Urothelium cell line (cell line): ENCODE data around the gene ALK.

Experiments
- DNase-seq: peaks from one replicate; pipeline ENCODE4 v3.0.0; 2011; ENCODE audit warnings: low spot score, mixed read lengths
- FAIRE-seq: peaks from 2 replicates; lab custom pipeline; 2011; peaks lifted over from hg19 to GRCh38; lab: Jason Lieb, UNC

ALK gene

GRCh38 chr2:29517413-29517812 is 404.0 kb downstream of the ALK start:
- FAIRE-seq (no peak), DNase-seq (no peak)

GRCh38 chr2:29516767-29517166 is 404.6 kb downstream of the ALK start:
- no peak for DNase-seq
- FAIRE-seq, result peak; percentile 89

GRCh38 chr2:29509878-29510277 is 411.5 kb downstream of the ALK start:
- DNase-seq (no peak), FAIRE-seq (no peak)

- no peak for FAIRE-seq
- DNase-seq, result no peak
Measured at GRCh38 chr2:29509397-29509796, 412.0 kb downstream of the ALK start.

GRCh38 chr2:29504746-29505145 is 416.6 kb downstream of the ALK start:
- DNase-seq, result no peak
- peak; percentile 68 for FAIRE-seq

- DNase-seq, result no peak
- peak; percentile 59 for FAIRE-seq
Measured at GRCh38 chr2:29502460-29502911, 418.9 kb downstream of the ALK start.

GRCh38 chr2:29497375-29497774 is 424.0 kb downstream of the ALK start:
- DNase-seq (no peak), FAIRE-seq (no peak)

GRCh38 chr2:29496198-29496597 is 425.2 kb downstream of the ALK start:
- FAIRE-seq (no peak), DNase-seq (no peak)

- FAIRE-seq, result no peak
- no peak for DNase-seq
Measured at GRCh38 chr2:29495536-29496060, 425.8 kb downstream of the ALK start.

GRCh38 chr2:29495068-29495467 is 426.3 kb downstream of the ALK start:
- FAIRE-seq (no peak), DNase-seq (no peak)

- no peak for DNase-seq
- FAIRE-seq, result no peak
Measured at GRCh38 chr2:29492701-29493100, 428.7 kb downstream of the ALK start.

GRCh38 chr2:29490045-29490444 is 431.3 kb downstream of the ALK start:
- FAIRE-seq, result no peak
- no peak for DNase-seq

- DNase-seq (no peak), FAIRE-seq (no peak)
Measured at GRCh38 chr2:29489568-29489967, 431.8 kb downstream of the ALK start.

- no peak for DNase-seq
- peak; percentile 30 for FAIRE-seq
Measured at GRCh38 chr2:29487967-29488555, 433.3 kb downstream of the ALK start.

- DNase-seq, result no peak
- FAIRE-seq, result no peak
Measured at GRCh38 chr2:29485631-29486030, 435.8 kb downstream of the ALK start.

GRCh38 chr2:29485117-29485516 is 436.3 kb downstream of the ALK start:
- FAIRE-seq (no peak), DNase-seq (no peak)

GRCh38 chr2:29482867-29483266 is 438.5 kb downstream of the ALK start:
- FAIRE-seq, result no peak
- no peak for DNase-seq

- DNase-seq (no peak), FAIRE-seq (no peak)
Measured at GRCh38 chr2:29482348-29482747, 439.0 kb downstream of the ALK start.

GRCh38 chr2:29481313-29481712 is 440.1 kb downstream of the ALK start:
- FAIRE-seq (no peak), DNase-seq (no peak)

GRCh38 chr2:29480426-29480825 is 441.0 kb downstream of the ALK start:
- DNase-seq (no peak), FAIRE-seq (no peak)

- no peak for FAIRE-seq
- DNase-seq, result no peak
Measured at GRCh38 chr2:29479401-29479800, 442.0 kb downstream of the ALK start.

GRCh38 chr2:29478641-29479040 is 442.7 kb downstream of the ALK start:
- FAIRE-seq, result no peak
- DNase-seq, result no peak

- no peak for DNase-seq
- FAIRE-seq, result no peak
Measured at GRCh38 chr2:29477186-29477585, 444.2 kb downstream of the ALK start.
